K562 (cell line): ENCODE data around the gene MATK.

Experiments used
- KLF13 ChIP-seq: fragments of 450-650 bp; IDR thresholded peaks from 2 replicates; pipeline ENCODE4 v1.6.1; 2016; ENCODE audit warnings: missing genetic modification characterization, low read depth, mild to moderate bottlenecking, missing compliant biosample characterization, moderate library complexity, borderline replicate concordance
- RFX5 ChIP-seq: IDR thresholded peaks from 2 replicates; pipeline ENCODE4 v1.6.1; 2011; ENCODE audit warnings: low read depth, mild to moderate bottlenecking, improper control_type of control experiment, low read length
- TF ChIP-seq, protein P1 (sequence below), 3 experiments: IDR thresholded peaks in 2 of 3; conservative IDR thresholded peaks in 1 of 3; 2 replicates each; pipeline ENCODE4 v1.5.1; 2011 to 2012; ENCODE audit warnings: low read length in 3 of 3, mild to moderate bottlenecking in 3 of 3, control low read depth in 2 of 3, improper control_type of control experiment in 1 of 3, inconsistent platforms in 1 of 3, low read depth in 1 of 3, mixed read lengths in 1 of 3, moderate library complexity in 1 of 3; ENCODE audit not compliant: insufficient read depth in 2 of 3

- TF ChIP-seq KLF13 (tag) = no peak
- TF ChIP-seq RFX5 = no peak
- TF ChIP-seq, protein P1, sequence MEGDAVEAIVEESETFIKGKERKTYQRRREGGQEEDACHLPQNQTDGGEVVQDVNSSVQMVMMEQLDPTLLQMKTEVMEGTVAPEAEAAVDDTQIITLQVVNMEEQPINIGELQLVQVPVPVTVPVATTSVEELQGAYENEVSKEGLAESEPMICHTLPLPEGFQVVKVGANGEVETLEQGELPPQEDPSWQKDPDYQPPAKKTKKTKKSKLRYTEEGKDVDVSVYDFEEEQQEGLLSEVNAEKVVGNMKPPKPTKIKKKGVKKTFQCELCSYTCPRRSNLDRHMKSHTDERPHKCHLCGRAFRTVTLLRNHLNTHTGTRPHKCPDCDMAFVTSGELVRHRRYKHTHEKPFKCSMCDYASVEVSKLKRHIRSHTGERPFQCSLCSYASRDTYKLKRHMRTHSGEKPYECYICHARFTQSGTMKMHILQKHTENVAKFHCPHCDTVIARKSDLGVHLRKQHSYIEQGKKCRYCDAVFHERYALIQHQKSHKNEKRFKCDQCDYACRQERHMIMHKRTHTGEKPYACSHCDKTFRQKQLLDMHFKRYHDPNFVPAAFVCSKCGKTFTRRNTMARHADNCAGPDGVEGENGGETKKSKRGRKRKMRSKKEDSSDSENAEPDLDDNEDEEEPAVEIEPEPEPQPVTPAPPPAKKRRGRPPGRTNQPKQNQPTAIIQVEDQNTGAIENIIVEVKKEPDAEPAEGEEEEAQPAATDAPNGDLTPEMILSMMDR (IDR thresholded peaks at IDR 0.05 in 2 of 3, conservative IDR thresholded peaks at IDR 0.05 in 1 of 3; ENCODE audit: insufficient read depth in 2 of 3, low read depth in 1 of 3, low read length in 3 of 3) = no peak
Measured at GRCh38 chr19:3807131-3807480, 20.9 kb upstream of the MATK start.
